Measurements from ENCODE around the gene ACKR3.

Gene ACKR3

DNA sequence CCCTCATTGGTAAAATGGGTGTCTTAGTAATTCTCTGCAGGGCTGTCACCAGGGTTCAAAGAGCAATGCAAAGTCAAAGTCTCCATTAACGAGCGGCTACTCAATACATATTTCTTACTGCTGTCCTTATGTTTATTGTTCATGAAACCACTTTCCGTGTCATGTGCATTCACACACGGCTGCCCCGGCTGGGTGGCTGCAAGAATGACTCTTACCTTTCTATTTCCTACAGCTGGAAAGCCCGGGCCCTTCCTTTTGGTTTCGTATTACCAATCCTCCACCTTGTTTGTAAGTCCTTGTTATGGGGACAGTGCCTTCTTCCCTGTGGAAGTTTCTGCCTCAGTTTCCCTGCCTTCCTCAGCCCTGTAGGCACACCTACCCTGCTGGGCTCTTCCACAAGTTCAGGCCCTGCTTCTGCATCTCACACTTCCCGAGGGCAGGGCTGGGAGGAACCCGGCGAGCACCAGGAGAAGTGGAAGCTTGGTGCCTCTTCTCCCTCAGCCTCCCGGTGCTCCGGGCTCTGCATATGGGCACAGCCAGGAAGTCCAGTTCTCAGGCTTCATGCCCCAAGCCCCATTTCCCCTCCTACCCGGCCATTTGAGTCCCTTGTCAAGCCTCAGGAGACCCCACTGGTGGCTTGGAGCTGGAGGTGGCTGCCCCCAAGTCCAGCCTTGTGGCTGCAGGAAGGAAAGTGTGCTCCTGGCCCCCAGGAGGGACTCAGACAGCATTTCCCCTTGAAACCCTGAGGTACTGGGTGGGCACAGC lies 18.7 kb upstream of the ACKR3 start:
- DNase-seq: peak in 1 of 2 donors; percentile 33

DNA sequence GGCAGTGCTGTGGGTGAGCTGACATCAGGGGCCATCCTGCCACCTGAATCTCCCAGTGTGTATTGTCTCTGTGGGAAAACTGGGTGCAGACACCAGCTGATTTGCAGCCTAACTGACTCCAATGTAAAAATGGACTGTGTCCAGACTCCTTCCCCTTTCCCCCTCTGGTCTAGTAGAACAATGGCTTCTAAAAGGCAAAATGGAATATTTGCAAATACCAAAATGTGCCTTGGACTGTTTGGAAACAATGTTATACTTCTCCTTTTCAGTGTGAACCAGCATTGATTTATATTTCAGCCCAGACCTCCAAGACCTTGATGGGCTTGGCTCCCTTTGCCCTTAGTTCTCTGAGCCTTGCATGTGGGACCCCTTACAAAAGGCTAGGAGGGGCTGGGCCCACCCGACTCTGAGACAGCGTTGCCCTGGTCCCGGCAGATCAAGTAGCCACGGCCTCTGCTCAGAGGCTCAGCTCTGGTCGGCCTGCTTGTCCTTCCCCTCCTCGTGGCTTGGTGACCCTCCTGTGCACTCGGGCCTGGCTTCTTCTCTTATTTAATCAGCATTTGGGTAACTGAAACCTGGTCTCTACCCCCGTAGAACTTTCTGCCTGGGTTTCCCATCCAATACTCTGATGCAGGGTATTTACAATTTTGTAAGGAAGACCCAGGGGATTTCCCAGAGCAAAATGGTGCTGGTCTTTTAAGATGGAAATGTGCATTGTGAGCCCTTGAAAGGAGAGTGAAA lies 18.0 kb upstream of the ACKR3 start:
- no peak for DNase-seq

GRCh38 chr2:236552212-236552542 lies 17.4 kb upstream of the ACKR3 start:
- DNase-seq: no peak

DNA sequence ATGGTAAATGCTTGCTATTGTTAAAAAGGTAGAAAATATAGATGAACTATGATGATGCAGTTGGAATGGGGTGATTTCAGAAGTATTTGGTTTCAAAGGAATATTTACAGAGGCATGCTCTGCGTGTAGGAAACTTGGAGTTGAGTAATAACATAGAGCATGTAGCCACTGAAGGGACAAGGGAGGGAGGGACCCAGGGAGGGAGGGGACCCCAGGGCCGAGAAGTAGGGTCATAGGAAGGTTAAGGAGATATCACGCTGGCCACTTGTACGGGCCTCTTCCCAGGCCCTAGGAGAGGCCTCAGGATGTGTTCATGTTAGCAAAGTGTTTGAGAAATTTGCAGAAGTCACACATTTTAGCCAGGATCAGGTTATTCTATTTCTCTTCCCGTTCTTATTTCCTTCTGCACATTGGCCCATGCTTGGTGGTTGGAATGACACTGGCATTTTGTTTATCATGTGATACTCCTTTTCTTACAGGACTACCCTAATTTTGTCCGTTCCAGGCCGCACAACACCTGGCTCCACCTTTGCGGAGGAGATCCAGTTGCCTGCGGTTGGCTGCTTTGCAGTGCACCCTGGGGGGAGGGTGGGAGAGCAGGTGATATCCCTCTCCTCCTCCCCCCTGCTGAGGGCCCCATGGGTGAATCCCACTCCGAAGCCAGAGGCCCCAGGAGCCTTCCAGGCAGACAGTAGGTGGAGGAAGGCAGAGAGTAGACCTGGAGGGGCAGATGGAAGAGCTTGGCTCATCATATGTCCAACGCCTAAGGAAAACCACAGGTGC lies 16.9 kb upstream of the ACKR3 start:
- DNase-seq: no peak

- DNase-seq: no peak
These were observed 16.1 kb upstream of the ACKR3 start for GRCh38 chr2:236553522-236553921.

DNA sequence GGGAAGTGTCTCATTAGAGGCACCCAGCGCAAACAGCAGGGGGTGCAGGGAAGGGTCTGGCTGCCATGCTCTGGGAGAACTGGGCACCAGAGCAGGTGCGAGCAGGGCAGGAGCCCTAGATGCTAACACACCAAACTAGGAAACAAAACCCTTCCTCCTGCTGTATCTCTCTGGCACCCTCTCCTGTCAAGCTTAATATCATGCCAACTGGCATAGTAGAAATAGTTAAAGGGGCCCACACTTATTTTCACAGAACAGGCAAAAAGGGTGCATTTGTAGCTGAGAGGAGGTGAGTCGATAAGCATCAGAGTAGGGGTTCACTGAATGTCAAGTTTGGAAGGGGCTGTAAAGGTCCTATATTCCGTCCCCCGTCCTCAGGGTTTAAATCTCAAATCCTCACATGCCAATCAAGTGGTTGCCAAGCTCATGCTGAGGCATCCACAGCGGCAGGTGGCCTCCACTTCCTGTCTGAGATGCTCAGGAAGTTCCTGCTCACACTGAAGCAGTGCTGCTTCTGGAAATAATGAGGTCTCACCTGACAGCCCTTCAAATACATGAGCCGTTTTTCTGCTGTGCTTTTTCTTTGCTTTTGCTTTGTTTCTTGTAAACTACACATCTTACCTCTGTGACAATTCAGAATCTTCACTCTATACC lies 14.9 kb upstream of the ACKR3 start:
- no peak for DNase-seq

GRCh38 chr2:236555481-236555880 lies 14.1 kb upstream of the ACKR3 start:
- no peak for DNase-seq

DNA sequence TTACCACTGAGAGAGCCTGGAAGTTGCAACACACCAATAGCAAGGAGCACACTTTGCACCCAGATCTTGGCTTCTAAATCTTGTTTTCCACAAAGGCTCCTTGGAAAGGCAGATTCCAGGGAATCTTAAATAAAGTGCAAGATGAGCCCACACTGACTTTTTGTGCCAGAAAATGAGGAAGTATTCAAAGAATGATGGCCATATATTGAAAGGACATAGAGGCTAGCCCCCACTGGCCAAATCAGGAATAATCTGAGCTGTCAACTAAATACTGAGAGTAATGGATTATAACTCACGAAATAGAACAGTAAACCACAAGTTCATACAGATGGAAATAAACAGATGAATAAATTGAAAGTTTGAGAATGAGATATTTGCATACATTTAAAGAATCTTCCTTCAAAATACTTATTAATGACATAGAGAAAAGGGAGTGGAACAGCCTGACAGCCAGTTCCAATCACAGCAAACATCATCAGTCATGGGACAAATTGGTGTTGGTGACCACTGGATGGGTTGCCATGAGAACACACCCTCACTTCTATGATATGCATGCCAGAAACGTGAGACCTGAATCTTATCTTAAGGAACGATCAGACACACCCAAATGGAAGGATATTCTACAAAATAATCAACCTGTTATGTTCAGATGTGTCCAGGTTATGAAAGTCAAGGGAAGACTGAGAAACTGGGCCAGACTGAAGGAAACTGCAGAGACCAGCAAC lies 12.2 kb upstream of the ACKR3 start:
- no peak for DNase-seq

DNA sequence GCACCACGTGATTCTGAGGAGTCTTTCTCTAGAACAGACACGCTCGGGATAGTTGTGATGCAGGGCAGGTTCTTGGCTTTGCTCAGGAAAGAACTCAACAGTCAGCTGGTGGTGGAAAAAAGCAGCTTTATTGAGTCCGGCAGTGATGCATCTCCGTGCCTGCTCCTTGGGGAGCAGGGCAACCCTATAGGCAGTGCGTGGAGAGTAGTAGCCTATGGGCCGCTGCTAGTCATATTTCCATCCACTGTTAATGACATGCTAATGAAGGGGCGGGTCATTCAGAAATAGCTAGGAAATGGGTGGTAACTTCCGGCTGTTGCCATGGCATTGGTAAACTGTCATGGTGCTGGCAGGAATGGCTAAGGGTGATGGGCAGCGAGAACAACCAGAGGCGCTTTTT lies 11.6 kb upstream of the ACKR3 start:
- DNase-seq: no peak

DNA sequence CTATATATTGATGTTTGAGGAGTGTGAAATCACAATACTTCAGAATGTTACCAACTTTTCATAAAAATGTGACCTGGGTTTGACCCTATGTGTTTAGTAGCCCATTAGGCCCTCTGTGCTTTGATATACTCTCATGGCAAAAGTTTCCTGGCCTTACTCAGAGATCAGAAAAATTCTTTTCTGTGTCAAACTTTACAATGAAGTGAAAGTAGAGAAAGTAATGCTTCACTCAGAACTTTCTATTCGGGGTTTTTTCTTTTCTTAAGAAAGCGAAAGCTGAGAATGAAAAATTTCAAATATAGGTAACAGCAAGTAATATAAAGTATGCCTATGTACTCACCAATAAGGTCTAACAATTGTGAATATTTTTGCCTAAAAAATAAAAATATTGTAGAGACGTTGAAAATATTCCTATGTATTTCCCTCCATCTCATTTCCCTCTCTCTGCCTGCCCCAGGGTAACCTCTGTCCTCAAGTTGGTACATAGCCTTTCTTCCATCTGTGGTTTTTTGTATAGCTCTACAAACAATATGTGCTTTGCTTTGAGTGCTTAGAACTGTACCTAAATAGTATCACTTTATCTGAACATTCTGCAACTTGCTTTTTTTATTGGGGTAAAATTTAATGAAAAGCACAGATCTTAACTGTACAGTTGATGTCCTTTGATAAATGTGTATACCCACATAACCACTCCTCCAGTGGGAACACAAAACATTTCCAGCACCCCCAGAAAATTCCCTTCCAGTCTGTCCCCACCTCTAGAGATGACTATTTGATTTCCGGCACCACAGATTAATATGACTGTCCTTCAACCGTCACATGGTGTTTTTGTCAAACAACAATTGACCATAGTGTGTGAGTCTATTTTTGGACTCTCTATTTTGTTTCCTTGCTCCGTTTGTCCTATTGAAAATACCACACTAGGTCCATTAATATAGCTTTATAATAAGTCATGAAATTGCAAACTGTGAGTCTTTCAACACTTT lies 10.3 kb upstream of the ACKR3 start:
- DNase-seq: no peak

- DNase-seq: no peak
These were observed 7.8 kb upstream of the ACKR3 start for GRCh38 chr2:236561874-236562273.

DNA sequence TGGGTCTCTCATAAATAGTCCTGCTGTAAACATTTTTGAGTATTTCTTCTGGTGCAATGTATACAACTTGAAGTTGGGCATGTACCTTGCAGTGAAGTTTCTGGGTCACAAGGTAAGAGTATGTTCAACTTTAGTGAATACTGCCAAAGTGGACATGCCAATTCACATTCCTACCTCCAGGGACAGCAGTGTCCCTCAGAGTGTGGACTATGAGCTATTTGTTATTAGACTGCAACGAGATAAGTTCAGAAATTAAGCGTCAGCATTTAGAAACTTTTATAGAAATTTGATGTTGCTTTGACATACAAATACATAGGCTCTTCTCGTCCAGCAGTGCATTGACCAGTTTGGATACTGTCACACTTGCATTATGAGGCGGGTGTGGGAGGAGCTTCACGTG lies 7.2 kb upstream of the ACKR3 start:
- no peak for DNase-seq

DNA sequence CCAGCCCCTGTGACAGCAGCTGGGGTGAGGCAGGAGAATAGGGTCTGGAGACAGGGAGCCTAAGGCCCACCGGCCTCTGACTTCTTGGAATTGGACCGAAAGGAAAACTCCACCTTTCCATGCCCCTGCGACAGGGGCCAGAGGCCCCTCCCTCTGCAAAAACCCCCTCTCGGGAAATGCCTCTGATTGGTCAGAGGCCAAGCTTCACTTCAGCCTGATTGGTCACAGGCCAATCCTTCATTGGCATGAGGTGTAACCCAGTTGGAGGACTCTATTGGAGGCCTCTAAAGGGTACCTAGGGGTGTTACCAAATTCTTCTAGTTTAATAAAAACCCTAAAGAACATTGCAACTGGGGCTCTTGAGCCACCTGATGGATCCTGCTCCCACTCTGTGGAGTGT lies 5.7 kb upstream of the ACKR3 start:
- DNase-seq: no peak

GRCh38 chr2:236565212-236565611 lies 4.4 kb upstream of the ACKR3 start:
- no peak for DNase-seq

DNA sequence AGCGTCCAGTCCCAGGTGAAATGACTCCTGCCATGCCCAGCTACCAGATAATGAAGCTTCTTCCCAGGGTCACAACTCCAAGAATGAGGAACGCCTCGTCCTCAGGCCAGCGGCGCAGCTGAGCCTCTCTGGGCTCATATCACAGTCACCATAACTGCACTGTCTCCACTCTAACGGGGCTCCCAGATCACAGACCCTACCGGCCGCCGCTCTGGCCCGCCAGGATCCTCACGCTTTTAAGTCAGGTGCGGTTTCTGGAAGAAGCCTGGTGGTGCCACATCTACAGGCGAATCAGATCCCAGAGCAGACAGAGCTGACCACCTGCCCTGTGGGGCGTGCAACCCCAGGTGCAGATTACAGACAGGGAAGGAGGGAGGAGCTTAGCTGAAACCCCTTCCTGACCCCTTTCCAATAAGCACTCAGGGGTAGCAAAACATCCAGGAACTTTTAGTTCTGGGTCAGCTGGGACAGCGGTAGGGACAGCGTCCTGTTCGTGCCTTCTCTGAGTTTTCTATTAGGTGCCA lies 3.7 kb upstream of the ACKR3 start:
- DNase-seq: no peak

DNA sequence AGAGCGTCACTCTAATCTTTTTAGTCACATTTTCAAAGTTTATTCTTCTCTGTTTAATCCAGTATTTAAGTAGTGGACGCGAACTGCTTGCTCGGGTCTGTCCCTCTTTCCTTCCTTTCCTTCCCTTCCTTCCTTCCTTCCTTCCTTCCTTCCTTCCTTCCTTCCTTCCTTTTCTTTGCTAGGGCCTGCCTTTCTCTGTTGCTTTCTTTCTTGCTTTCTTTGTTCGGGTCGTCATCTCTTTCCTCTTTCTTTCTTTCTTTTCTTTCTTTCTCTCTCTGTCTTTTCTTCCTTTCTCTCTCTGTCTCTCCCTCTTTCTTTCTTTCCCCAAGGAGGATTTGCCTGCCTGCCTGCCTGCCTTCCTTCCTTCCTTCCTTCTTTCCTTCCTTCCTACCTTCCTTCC lies 3.0 kb upstream of the ACKR3 start:
- no peak for DNase-seq

DNA sequence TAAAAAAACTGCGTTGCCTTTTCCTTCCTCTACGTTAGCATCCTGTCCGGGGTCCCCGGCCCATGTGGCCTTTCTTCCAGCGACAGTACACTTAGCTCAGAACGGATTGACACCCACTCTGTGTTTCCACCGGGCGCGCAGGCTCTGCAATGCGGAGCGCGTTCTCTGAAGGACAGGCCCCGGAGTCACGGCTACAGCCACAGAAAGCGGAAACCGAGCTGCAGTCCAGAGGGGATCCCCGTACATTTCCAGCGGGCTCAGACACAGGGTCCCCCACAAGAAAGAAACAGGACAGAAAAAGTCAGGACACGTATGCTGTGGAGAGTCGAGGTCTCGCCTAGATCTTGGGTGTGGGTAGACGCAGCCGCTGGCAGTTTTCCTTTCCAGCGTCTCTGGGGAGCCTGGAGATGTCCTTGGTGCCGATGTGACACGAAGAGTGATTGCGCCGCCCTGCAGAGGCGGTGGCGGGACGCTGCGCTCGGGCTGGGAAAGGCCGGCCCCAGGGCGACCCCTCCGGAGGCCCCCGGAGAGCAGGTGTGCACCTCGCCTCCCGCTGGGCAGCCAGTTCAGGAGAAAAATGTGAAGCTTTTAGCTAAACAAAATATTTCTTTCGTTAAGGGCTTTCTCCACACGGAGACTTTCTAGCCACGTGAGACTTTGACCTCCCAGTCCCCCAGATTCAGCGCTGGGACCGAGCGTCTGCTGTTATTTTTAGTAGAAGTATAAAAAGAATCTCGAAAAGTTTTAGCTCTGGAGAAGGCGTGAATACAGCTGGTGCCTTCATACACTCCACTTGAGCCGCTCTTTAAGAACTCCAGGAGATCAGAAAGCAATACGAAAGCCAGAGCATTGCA lies 1.3 kb upstream of the ACKR3 start:
- peak; percentile 32 to 42 for DNase-seq

DNA sequence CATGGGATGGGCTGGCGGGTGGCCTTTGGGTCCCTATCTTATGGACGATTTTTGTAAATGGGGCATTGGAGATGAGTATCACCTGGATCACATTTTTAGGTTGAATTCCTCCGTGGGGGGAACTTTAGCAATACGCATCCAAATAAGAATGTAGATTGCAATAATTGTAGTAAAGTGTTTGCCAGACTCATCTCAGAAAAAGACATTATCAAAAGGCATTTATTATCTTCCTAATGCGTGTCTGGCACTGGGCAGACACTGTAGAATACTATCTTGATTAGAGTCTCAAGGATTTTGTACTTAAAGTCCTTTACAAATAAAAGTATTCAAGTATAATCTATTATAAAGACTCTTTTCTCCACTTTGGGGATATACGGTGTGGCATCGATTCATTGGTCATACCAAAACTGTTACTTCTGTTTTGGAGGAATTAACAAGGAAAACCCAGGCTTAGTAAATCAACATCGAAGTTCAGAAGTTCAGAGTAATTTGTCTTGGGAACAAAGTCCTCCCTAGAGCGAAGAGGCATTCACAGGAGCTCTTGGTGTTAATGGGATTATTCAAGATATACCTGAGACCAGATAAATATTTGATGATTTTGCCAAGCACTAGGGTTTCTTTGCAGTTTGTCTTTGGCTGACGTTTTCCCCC lies 578 bp upstream of the ACKR3 start:
- DNase-seq: no peak

DNA sequence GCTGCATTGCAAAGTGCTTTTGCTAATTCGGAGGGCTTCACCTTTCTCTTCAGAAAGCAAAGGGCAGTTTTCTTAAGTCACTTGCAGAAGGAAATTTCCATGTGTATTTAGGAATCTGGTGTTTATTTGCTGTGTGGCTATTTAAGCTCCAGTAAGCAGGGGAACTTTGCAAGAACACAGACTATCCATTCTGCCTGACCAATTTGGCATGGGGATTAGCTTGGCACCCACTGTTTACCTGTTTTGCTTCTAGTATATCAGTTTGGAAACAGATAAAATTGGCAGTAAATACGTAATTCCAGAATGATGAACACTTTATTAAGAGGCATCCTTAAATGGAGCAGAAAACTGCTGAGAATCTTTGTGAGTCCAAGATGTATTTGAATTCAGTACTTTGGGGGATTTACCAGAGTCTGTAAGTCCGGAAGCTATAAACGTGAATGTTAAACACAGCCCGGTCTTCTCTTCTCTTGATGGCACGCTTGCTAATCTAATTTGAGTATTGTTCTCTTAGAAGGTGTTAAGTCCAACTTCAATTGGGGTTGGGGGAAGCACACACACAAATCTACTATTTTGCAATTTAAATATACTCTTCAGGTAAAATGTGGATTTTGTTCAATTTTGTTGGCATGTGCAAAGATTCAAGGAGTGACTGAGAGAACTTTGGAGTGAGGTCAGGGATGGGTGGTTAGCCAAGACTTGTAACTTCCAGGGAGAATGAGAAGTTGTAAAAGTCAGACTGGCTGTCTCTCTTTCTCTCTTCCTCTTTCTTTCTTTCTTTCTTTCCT lies 650 bp downstream of the ACKR3 start:
- no peak for DNase-seq
